Loucy (cell line): ENCODE measurements around the gene TNS4.

Experiments used
- CTCF ChIP-seq: fragments of 200-600 bp; sonication (generic); conservative IDR thresholded peaks from 2 replicates; pipeline ENCODE4 v1.5.1; 2014; ENCODE audit warnings: mild to moderate bottlenecking, antibody characterized with exemption, low read length
- EZH2phosphoT487 ChIP-seq: fragments of 200-600 bp; IDR thresholded peaks from 2 replicates; pipeline ENCODE4 v1.6.1; 2018; ENCODE audit warnings: antibody characterized with exemption, mild to moderate bottlenecking, moderate library complexity, borderline replicate concordance

GRCh38 chr17:40443196-40443987, 58.0 kb downstream of the TNS4 start, which contains the start of gene IGFBP4:
- no peak for TF ChIP-seq CTCF
- TF ChIP-seq EZH2phosphoT487: no peak
